ENCODE data around the gene ADARB1.

ADARB1 gene

DNA sequence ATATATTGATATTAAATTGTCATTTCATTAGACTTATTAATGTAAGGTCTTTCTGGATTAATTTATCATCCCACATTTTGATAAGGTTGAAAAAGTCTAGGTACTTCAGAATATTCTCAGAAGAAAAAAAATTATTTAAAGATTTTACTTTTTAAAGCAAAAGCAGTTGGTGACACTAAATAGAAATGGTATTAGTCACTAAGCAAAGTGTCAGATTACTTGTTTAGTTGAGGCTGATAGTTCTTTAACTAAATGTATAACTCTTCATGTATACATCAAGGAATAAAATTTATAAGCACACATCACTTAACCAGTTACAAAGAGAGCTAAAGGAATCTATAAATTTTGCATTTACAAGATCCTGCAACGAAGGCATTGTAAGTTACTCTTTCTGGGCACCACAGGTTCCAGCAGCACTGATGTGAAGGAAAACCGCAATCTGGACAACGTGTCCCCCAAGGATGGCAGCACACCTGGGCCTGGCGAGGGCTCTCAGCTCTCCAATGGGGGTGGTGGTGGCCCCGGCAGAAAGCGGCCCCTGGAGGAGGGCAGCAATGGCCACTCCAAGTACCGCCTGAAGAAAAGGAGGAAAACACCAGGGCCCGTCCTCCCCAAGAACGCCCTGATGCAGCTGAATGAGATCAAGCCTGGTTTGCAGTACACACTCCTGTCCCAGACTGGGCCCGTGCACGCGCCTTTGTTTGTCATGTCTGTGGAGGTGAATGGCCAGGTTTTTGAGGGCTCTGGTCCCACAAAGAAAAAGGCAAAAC, 101.1 kb downstream of the ADARB1 start:
- TF ChIP-seq, protein P1, sequence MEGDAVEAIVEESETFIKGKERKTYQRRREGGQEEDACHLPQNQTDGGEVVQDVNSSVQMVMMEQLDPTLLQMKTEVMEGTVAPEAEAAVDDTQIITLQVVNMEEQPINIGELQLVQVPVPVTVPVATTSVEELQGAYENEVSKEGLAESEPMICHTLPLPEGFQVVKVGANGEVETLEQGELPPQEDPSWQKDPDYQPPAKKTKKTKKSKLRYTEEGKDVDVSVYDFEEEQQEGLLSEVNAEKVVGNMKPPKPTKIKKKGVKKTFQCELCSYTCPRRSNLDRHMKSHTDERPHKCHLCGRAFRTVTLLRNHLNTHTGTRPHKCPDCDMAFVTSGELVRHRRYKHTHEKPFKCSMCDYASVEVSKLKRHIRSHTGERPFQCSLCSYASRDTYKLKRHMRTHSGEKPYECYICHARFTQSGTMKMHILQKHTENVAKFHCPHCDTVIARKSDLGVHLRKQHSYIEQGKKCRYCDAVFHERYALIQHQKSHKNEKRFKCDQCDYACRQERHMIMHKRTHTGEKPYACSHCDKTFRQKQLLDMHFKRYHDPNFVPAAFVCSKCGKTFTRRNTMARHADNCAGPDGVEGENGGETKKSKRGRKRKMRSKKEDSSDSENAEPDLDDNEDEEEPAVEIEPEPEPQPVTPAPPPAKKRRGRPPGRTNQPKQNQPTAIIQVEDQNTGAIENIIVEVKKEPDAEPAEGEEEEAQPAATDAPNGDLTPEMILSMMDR (IDR thresholded peaks at IDR 0.05; ENCODE audit: borderline replicate concordance, insufficient read depth, low read depth, low read length) = no peak
- no peak overlapping the region for H3K4me3 ChIP-seq (ENCODE audit: low read depth, low read length)

DNA sequence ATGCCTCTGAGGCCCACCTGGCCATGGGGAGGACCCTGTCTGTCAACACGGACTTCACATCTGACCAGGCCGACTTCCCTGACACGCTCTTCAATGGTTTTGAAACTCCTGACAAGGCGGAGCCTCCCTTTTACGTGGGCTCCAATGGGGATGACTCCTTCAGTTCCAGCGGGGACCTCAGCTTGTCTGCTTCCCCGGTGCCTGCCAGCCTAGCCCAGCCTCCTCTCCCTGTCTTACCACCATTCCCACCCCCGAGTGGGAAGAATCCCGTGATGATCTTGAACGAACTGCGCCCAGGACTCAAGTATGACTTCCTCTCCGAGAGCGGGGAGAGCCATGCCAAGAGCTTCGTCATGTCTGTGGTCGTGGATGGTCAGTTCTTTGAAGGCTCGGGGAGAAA, 101.8 kb downstream of the ADARB1 start:
- TF ChIP-seq, protein P1 (IDR thresholded peaks at IDR 0.05; ENCODE audit: borderline replicate concordance, insufficient read depth, low read depth, low read length) = no peak
- H3K4me3 ChIP-seq (ENCODE audit: low read depth, low read length) = no peak overlapping the region

DNA sequence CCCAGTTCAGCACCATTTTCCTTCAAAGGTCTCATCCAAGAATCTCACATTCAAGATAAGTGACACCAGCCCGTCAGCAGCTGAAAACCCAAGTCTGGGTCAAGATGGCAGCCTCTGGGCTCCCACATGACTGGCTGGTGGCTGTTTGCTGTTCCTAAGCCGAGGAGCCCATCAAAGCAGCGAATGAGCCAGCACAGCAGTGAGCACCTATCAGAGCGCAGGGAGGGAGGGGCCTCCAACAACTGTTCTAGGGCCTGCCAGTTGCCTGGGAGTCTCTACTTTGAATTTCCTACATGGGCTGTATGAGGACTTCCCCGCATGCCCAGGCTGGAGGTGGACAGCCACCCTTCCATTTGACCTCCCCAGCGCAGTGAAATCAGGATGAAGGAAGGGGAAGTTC, 102.7 kb downstream of the ADARB1 start:
- TF ChIP-seq, protein P1 (IDR thresholded peaks at IDR 0.05; ENCODE audit: borderline replicate concordance, insufficient read depth, low read depth, low read length) = no peak

DNA sequence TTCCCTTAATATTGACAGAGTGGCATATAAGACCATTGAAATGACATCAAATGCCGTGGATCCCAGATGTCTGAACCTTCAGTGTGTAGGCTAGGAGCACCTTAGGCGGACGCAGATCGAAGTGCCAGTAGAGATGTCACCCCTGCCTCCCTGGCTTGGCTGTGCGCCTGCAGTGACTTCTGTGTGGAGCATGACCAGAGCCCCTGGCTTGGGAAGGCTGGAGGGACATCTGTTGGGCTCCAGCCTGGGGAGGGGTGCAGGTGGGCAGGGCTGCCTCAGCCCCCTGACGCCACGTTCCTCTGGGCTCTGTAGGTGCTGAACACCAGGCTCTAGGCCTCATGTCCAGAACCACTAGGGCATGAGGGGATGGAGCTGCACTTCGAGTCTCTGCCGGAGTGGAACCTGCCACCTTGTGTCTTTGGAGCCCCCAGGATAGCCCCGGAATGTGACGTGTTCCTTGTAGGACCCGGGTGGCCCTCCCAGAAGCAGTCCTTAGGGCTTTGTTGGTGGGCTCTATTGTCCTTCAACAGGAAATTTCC, 103.8 kb downstream of the ADARB1 start:
- no peak overlapping the region for H3K4me3 ChIP-seq (ENCODE audit: low read depth, low read length)
- TF ChIP-seq, protein P1 (IDR thresholded peaks at IDR 0.05; ENCODE audit: borderline replicate concordance, insufficient read depth, low read depth, low read length) = no peak

More for the DNA sequence above, 102.7 kb downstream of the ADARB1 start:
- no peak overlapping the region for H3K4me3 ChIP-seq (ENCODE audit: low read depth, low read length)

DNA sequence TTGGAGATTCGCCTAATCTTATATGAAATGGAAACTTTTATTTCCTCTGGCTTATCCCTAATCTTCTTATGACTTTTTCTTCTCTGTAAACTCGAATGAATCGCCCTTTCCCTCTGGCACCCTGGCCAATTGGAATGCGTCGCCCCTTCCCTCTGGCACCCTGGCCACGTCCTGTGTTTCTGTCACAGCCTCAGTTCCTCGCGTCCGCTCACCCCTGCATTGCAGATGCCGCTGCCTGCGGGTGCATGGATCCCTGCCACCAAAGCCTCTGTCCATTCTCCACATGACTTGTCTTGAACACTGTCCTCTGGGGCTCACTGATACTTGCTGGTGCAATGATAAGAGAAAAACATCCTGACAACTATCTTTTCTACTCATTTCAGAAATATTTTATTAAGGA, 104.6 kb downstream of the ADARB1 start:
- TF ChIP-seq, protein P1 (IDR thresholded peaks at IDR 0.05; ENCODE audit: borderline replicate concordance, insufficient read depth, low read depth, low read length) = no peak
- no peak overlapping the region for H3K4me3 ChIP-seq (ENCODE audit: low read depth, low read length)

DNA sequence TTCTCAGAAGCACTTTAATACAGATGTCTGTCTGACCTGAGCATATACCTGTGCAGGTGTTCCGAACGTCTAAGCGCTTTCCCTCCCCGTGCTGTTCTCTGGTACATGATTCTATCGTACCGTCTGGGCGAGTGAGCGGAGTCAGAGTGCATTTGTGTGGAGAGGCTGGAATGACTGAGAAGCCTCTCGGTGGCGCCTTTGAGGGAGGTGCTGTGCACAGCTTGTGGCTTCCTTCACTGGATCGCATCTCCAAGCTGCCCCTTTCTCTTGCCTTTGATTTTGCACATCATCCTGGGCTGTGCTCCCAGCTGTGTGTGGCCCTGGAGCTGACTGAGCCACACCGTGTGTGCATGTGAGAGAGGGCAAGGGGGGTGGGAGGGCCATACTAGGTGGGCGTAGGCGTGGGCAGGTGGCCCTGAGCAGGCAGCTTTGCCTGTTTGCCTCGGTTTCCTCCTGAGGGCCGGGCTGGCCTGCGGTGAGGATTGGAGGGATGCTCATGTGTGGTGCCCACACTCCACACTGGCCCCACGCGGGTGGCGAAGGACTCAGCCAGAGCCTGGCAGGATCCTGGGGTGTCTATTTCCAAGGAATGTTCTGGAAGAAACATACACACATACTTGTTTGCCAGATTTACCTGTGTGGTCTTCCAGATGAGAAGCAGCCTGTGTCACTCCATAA, 105.3 kb downstream of the ADARB1 start:
- no peak overlapping the region for H3K4me3 ChIP-seq (ENCODE audit: low read depth, low read length)
- TF ChIP-seq, protein P1 (IDR thresholded peaks at IDR 0.05; ENCODE audit: borderline replicate concordance, insufficient read depth, low read depth, low read length) = no peak

All from GM12875 (cell line).